Tibial nerve (tissue), 3 donors: ENCODE results near the gene CARD14.

Experiments
- CTCF ChIP-seq, 5 experiments: fragments of 200-600 bp in 3 of 5; fragments of 450-650 bp in 2 of 5; sonication (generic) in 3 of 5; IDR thresholded peaks; one replicate each; pipeline ENCODE4 v1.5.1; 2016 to 2019; ENCODE audit warnings: antibody characterized with exemption in 5 of 5, mild to moderate bottlenecking in 3 of 5, moderate library complexity in 2 of 5
- POLR2A ChIP-seq, 2 donors: fragments of 450-650 bp; IDR thresholded peaks; one replicate each; pipeline ENCODE4 v1.6.1; 2017; ENCODE audit warnings: antibody characterized with exemption in 2 of 2, mild to moderate bottlenecking in 2 of 2, moderate library complexity in 2 of 2

DNA sequence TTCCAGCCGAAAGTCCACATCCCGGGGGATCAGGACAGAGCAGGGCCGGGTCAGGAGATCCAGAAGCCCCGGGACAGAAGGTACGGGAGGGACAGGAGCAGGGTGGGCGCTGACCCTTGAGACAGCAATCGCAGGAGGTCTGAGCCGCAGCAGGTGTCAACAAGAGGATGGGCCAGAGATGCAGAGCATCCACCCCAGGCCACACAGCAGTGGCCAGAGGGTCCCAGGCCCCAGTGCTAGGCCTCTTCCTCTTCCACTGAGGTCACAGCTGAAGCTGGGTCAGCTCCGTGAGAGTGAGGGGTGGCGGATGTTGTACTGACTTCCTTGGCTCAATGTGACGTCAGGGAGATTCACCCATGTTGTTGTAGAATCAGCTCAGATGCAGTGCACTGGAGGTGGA lies 82.1 kb downstream of the CARD14 start:
- TF ChIP-seq CTCF (IDR thresholded peaks at IDR 0.05), result no peak
- TF ChIP-seq POLR2A (IDR thresholded peaks at IDR 0.05), result no peak
